Mesenchymal stem cell (in vitro differentiated cells and primary cell): ENCODE data around the gene ESPL1.

ENCODE experiments used
- DNase-seq: peaks from one replicate; pipeline ENCODE4 v3.0.0-alpha.2; 2013
- H2AFZ ChIP-seq: one replicate; pipeline ENCODE4 v1.6.1; 2013; ENCODE audit warnings: low read depth, mild to moderate bottlenecking, control low read depth, inconsistent platforms, low read length, moderate library complexity
- H2AK5ac ChIP-seq: 2 replicates; pipeline ENCODE4 v1.6.1; 2013; ENCODE audit warnings: low read length, moderate library complexity, mild to moderate bottlenecking, inconsistent platforms; ENCODE audit not compliant: severe bottlenecking
- H2BK120ac ChIP-seq: one replicate; pipeline ENCODE4 v1.6.1; 2013; ENCODE audit warnings: low read depth, mild to moderate bottlenecking, inconsistent platforms, low read length, moderate library complexity
- H2BK12ac ChIP-seq, 2 experiments: one replicate each; pipeline ENCODE4 v1.6.1; 2013; ENCODE audit warnings: inconsistent platforms in 2 of 2, low read length in 2 of 2, mild to moderate bottlenecking in 2 of 2, moderate library complexity in 2 of 2, control low read depth in 1 of 2
- H2BK15ac ChIP-seq: one replicate; pipeline ENCODE4 v1.6.1; 2013; ENCODE audit warnings: mild to moderate bottlenecking, low read depth, inconsistent platforms; ENCODE audit not compliant: poor library complexity, severe bottlenecking
- H2BK5ac ChIP-seq: 2 replicates; pipeline ENCODE4 v1.6.1; 2013; ENCODE audit warnings: low read depth, mild to moderate bottlenecking, low read length, control low read depth, inconsistent platforms; ENCODE audit not compliant: poor library complexity, severe bottlenecking
- H3K14ac ChIP-seq, 2 experiments: one replicate each; pipeline ENCODE4 v1.6.1; 2013; ENCODE audit warnings: inconsistent platforms in 2 of 2, low read length in 2 of 2, control low read depth in 1 of 2, mild to moderate bottlenecking in 1 of 2, moderate library complexity in 1 of 2
- H3K18ac ChIP-seq, 2 experiments: one replicate each; pipeline ENCODE4 v1.6.1; 2013; ENCODE audit warnings: inconsistent platforms in 2 of 2, low read length in 2 of 2, control low read depth in 1 of 2, low read depth in 1 of 2, mild to moderate bottlenecking in 1 of 2
- H3K23ac ChIP-seq, 2 experiments: one replicate each; pipeline ENCODE4 v1.6.1; 2013; ENCODE audit warnings: inconsistent platforms in 2 of 2, low read length in 2 of 2, mild to moderate bottlenecking in 2 of 2, moderate library complexity in 2 of 2, control low read depth in 1 of 2
- H3K27ac ChIP-seq: 2 replicates; pipeline ENCODE4 v1.5.1; 2013; ENCODE audit warnings: mild to moderate bottlenecking, moderate library complexity, low read length, control low read depth, inconsistent platforms; ENCODE audit not compliant: poor library complexity, severe bottlenecking
- H3K27me3 ChIP-seq, 2 experiments: 2 replicates each; pipeline versions ENCODE4 v1.6.1 to v1.7.0; 2013; ENCODE audit warnings: low read length in 2 of 2, mild to moderate bottlenecking in 2 of 2, moderate library complexity in 2 of 2, control low read depth in 1 of 2, inconsistent platforms in 1 of 2; ENCODE audit not compliant: control insufficient read depth in 1 of 2, insufficient read depth in 1 of 2
- H3K36me3 ChIP-seq, 2 experiments: 2 replicates each; pipeline versions ENCODE4 v1.6.1 to v1.7.0; 2013; ENCODE audit warnings: low read length in 2 of 2, control low read depth in 1 of 2, inconsistent platforms in 1 of 2, low read depth in 1 of 2, mild to moderate bottlenecking in 1 of 2; ENCODE audit not compliant: insufficient read depth in 2 of 2, control insufficient read depth in 1 of 2
- H3K4ac ChIP-seq, 2 experiments: one replicate each; pipeline ENCODE4 v1.6.1; 2013; ENCODE audit warnings: inconsistent platforms in 2 of 2, low read length in 2 of 2, mild to moderate bottlenecking in 2 of 2, moderate library complexity in 2 of 2, control low read depth in 1 of 2, low read depth in 1 of 2
- H3K4me1 ChIP-seq: 2 replicates; pipeline ENCODE4 v1.6.1; 2013; ENCODE audit warnings: low read depth, low read length, control low read depth; ENCODE audit not compliant: control insufficient read depth, insufficient read depth
- H3K4me2 ChIP-seq: 2 replicates; pipeline ENCODE4 v1.6.1; 2013; ENCODE audit warnings: low read length, mild to moderate bottlenecking, inconsistent platforms; ENCODE audit not compliant: poor library complexity, severe bottlenecking
- H3K4me3 ChIP-seq, 2 experiments: 2 replicates each; pipeline versions ENCODE4 v1.5.1 to v1.7.0; 2013; ENCODE audit warnings: low read length in 2 of 2, mild to moderate bottlenecking in 2 of 2, control low read depth in 1 of 2, low read depth in 1 of 2; ENCODE audit not compliant: insufficient read depth in 1 of 2
- H3K79me1 ChIP-seq: replicated peaks from 2 replicates; pipeline ENCODE4 v1.6.1; 2013; ENCODE audit warnings: mild to moderate bottlenecking, control low read depth, low read length, inconsistent platforms; ENCODE audit not compliant: poor library complexity, severe bottlenecking
- H3K9ac ChIP-seq: 2 replicates; pipeline ENCODE4 v1.7.0; 2013; ENCODE audit warnings: mild to moderate bottlenecking, low read length, moderate library complexity
- H3K9me3 ChIP-seq: 2 replicates; pipeline ENCODE4 v1.7.0; 2013; ENCODE audit warnings: mild to moderate bottlenecking, low read length; ENCODE audit not compliant: control insufficient read depth
- H4K8ac ChIP-seq: one replicate; pipeline ENCODE4 v1.6.1; 2013; ENCODE audit warnings: inconsistent platforms, mild to moderate bottlenecking, low read length, moderate library complexity
- H4K91ac ChIP-seq: one replicate; pipeline ENCODE4 v1.6.1; 2013; ENCODE audit warnings: mild to moderate bottlenecking, low read length, inconsistent platforms
- WGBS: methylation state at CpG from one replicate; pipeline ENCODE4 v1.1.7; 2013; ENCODE audit warnings: mixed read lengths; 5-methylcytosine and 5-hydroxymethylcytosine counted together

The ESPL1 gene

DNA sequence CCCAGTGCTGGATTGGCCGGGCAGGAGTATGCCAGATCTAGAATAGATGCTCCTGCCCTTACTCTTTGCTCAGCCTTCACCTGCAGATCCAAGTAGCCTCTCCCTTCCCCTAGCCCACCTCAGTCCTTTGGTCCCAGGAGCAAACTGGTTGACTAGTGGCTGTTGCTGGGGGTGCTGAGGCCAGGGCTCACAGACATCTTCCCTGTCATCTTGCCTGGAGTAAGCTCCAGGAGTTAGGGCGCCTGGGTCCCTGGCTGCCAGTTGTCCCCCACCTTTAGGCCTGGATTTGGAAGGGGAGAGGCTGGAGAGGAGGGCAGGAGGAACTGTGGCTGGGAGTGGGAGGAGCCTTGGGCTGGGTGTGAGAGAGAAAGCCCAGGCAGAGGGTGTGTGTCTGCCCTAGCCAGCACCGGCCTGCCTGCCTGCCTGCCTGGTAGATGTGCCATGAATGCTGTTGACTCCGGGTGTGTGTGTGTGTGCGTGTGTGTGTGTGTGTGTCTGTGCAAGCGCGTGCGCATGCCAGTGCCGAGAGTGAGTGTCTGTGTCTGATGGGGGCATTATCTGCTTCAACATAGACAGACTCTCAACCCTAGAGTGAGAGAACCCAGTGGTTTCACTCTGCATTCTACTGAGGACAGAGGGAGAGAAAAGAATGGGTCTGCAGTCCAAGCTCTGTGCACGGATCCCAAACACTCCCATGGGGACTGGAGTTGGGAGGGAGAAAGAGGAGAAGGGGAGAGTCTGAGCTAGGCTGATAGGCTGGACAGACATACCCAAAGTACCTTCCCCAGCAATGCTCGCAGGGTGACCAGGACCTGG is 35.2 kb upstream of the ESPL1 start:
- Histone ChIP-seq H3K9me3 (no peaks in the 10 kb centered on the region), H3K79me1 (peaks cover 8% of the 10 kb centered on the region), H2AFZ (peak overlapping the region; percentile 6), H2BK12ac (peak overlapping the region; percentile 33 to 52), H3K4ac (peak overlapping the region; percentile 34 to 46), H3K27ac (no peak overlapping the region), H3K23ac (no peak overlapping the region), H3K18ac (peak overlapping the region; percentile 64 to 70), H3K4me1 (peaks cover 29% of the 10 kb centered on the region), H2BK120ac (peak overlapping the region; percentile 42), H3K36me3 (peaks cover 5% of the 10 kb centered on the region in 2 experiments), H4K91ac (peak overlapping the region; percentile 73), H4K8ac (peak overlapping the region; percentile 70), H3K4me3 (peak overlapping the region; percentile 45 to 82), H3K14ac (peak overlapping the region in 1 of 2 experiments; percentile 80), H3K9ac (peak overlapping the region; percentile 81), H3K4me2 (peak overlapping the region; percentile 68), H3K27me3 (peaks cover 0 to 40% of the 10 kb centered on the region in 2 experiments), H2AK5ac (no peak overlapping the region), H2BK5ac (no peak overlapping the region), H2BK15ac (peak overlapping the region; percentile 74)
- DNase-seq: peak; percentile 47
- WGBS: 32% methylated on average over 6 of the region's 11 CpGs

DNA sequence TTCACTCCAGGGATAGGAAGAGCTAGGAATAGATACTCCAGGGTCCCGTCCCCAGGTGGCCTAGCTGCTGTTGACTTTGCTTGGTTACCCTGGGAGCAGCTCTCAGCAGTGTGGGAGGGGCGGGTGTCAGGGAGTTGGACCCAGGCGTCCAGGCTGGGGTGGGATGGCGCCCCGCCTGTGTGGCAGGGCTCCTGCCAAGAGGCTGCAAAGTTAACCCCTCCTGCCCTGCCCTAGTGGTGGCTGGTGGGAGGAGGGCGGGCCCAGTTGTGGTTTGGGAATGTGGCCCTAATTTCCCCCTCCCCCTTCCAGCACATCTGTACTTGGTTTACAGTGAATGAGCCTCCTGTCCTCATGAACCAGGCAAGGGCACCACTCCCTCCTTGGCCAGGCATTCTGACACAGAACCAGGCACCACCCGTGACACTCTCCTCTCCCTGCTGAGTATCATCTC is 34.4 kb upstream of the ESPL1 start:
- H3K14ac ChIP-seq: no peak overlapping the region
- peak overlapping the region; percentile 44 for H2BK120ac ChIP-seq
- H4K91ac ChIP-seq: peak overlapping the region; percentile 81
- 62% methylated on average over 5 of the region's 7 CpGs for WGBS
- H3K4ac ChIP-seq: peak overlapping the region in 1 of 2 experiments; percentile 52
- no peak overlapping the region for H2BK15ac ChIP-seq
- no peaks in the 10 kb centered on the region for H3K9me3 ChIP-seq
- no peak for DNase-seq
- H3K36me3 ChIP-seq: peaks cover 0 to 5% of the 10 kb centered on the region in 2 experiments
- H3K18ac ChIP-seq: peak overlapping the region; percentile 31 to 37
- H2AFZ ChIP-seq: no peak overlapping the region
- no peak overlapping the region for H3K23ac ChIP-seq
- peak overlapping the region in 1 of 2 experiments; percentile 52 for H2BK12ac ChIP-seq
- H3K4me2 ChIP-seq: no peak overlapping the region
- H2AK5ac ChIP-seq: no peak overlapping the region
- H3K27me3 ChIP-seq: peaks cover 0 to 40% of the 10 kb centered on the region in 2 experiments
- H3K9ac ChIP-seq: peak overlapping the region; percentile 81
- H3K27ac ChIP-seq: no peak overlapping the region
- H3K4me1 ChIP-seq: peaks cover 29% of the 10 kb centered on the region
- peaks cover 8% of the 10 kb centered on the region for H3K79me1 ChIP-seq
- H4K8ac ChIP-seq: peak overlapping the region; percentile 77
- H2BK5ac ChIP-seq: no peak overlapping the region
- H3K4me3 ChIP-seq: peak overlapping the region in 1 of 2 experiments; percentile 82

DNA sequence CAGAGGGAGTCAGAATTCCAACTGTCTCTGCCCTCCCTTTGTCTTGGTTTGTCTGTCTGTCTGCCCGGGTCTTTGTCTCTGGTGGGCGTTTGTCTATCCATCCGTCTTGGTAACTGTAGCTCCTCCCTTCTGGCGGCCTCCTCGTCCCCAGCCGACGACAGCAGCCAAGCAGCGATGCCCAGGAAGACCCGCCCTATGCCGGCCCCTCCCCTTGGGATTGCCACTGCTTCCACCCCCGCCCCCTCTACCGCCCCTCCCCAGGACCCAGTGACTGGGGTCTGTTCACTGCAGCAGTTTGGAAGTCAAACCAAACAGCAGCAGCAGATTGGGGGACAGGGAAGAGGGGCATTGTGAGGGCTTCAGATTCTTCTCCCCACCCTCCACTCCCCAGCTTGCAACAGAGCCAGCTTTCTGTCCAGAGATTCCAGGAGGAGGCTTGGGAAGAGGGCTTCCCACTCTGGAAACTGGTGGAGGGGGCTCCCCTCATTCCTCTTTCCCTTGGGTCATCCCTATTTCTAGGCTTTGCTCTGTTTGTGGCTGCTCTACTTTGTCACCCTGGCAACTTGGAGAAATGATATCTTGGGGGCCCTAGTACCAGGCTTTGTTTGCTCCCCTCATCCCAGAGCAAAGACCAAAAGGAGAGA is 33.7 kb upstream of the ESPL1 start:
- Histone ChIP-seq H3K36me3 (peaks cover 0 to 5% of the 10 kb centered on the region in 2 experiments), H2AFZ (no peak overlapping the region), H2AK5ac (no peak overlapping the region), H3K4me2 (no peak overlapping the region), H3K27me3 (peaks cover 0 to 40% of the 10 kb centered on the region in 2 experiments), H3K27ac (no peak overlapping the region), H3K9me3 (no peaks in the 10 kb centered on the region), H2BK120ac (peak overlapping the region; percentile 44), H2BK15ac (no peak overlapping the region), H3K4me1 (peaks cover 29% of the 10 kb centered on the region), H3K18ac (peak overlapping the region in 1 of 2 experiments; percentile 31), H2BK12ac (no peak overlapping the region), H3K23ac (no peak overlapping the region), H3K9ac (peak overlapping the region; percentile 81), H3K4me3 (peak overlapping the region in 1 of 2 experiments; percentile 82), H4K8ac (peak overlapping the region; percentile 77), H2BK5ac (no peak overlapping the region), H4K91ac (peak overlapping the region; percentile 81), H3K14ac (no peak overlapping the region), H3K4ac (peak overlapping the region in 1 of 2 experiments; percentile 52), H3K79me1 (peaks cover 8% of the 10 kb centered on the region)
- 3% methylated on average over 7 of the region's 12 CpGs for WGBS
- no peak for DNase-seq

DNA sequence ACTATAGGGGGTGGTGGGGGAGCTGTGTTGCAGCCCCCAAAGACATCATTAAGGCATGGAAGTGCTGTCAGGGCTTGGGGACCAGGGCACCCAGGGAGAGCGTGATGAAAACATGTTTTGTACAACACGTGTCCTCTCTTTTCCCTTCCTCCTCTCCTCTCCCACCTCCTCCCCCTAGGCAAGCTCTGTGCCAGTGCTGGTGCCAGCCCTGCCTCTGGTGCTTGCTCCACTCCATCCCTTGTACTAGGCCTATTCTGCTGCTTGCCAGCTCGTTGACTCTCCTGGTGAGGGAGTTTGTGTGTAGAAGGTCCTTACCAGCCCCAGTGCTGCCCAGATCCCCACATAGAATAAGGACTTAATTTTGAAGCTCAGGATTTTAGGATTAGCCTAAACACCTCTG is 32.9 kb upstream of the ESPL1 start:
- Histone ChIP-seq H2BK12ac (no peak overlapping the region), H4K91ac (no peak overlapping the region)

More for the DNA sequence above, 32.9 kb upstream of the ESPL1 start:
- Histone ChIP-seq H3K18ac (no peak overlapping the region), H3K79me1 (peaks cover 8% of the 10 kb centered on the region), H3K14ac (no peak overlapping the region), H2BK15ac (no peak overlapping the region), H3K4me3 (no peak overlapping the region), H3K4ac (no peak overlapping the region), H3K9me3 (no peaks in the 10 kb centered on the region), H3K36me3 (peaks cover 0 to 4% of the 10 kb centered on the region in 2 experiments), H2BK5ac (no peak overlapping the region), H2AFZ (no peak overlapping the region), H3K27ac (no peak overlapping the region), H2AK5ac (no peak overlapping the region), H2BK120ac (no peak overlapping the region), H3K9ac (no peak overlapping the region), H3K23ac (no peak overlapping the region), H3K27me3 (peaks cover 0 to 40% of the 10 kb centered on the region in 2 experiments), H4K8ac (no peak overlapping the region), H3K4me1 (peaks cover 29% of the 10 kb centered on the region), H3K4me2 (no peak overlapping the region)
- DNase-seq: no peak
- WGBS: 94% methylated on average over 2 of the region's 3 CpGs
